GM23248 (cell line): ENCODE measurements around the gene HOXA10. TPM values are rescaled to one million over a fixed set of nuclear protein-coding genes. Genes with fewer than 3 reads are reported as not detected.

Experiments
- DNase-seq: peaks from one replicate; pipeline ENCODE4 v3.0.0-alpha.2; 2015
- H2AFZ ChIP-seq: fragments of 200-600 bp; sonication (generic); 2 replicates; pipeline ENCODE4 v1.6.1; 2016; ENCODE audit warnings: antibody characterized with exemption
- H3F3A ChIP-seq: fragments of 200-600 bp; sonication (generic); 2 replicates; pipeline ENCODE4 v1.6.1; 2016; ENCODE audit warnings: mild to moderate bottlenecking, antibody characterized with exemption, mixed run types; ENCODE audit not compliant: insufficient read depth
- H3K27ac ChIP-seq: fragments of 200-600 bp; sonication (generic); 2 replicates; pipeline ENCODE4 v1.5.1; 2016; ENCODE audit warnings: mild to moderate bottlenecking
- H3K27me3 ChIP-seq: fragments of 200-600 bp; sonication (generic); replicated peaks from 2 replicates; pipeline ENCODE4 v1.6.1; 2016; ENCODE audit warnings: mild to moderate bottlenecking; ENCODE audit not compliant: insufficient read depth
- H3K36me3 ChIP-seq: fragments of 200-600 bp; sonication (generic); 2 replicates; pipeline ENCODE4 v1.6.1; 2016; ENCODE audit warnings: low read depth, mild to moderate bottlenecking
- H3K4me1 ChIP-seq: fragments of 200-600 bp; sonication (generic); 2 replicates; pipeline ENCODE4 v1.6.1; 2016; ENCODE audit warnings: mild to moderate bottlenecking; ENCODE audit not compliant: insufficient read depth
- H3K4me2 ChIP-seq: fragments of 200-600 bp; sonication (generic); one replicate; pipeline ENCODE4 v1.6.1; 2016; ENCODE audit warnings: mild to moderate bottlenecking; ENCODE audit not compliant: unreplicated experiment
- H3K4me3 ChIP-seq: fragments of 200-600 bp; sonication (generic); 2 replicates; pipeline ENCODE4 v1.5.1; 2016; ENCODE audit warnings: mild to moderate bottlenecking
- H3K79me2 ChIP-seq: fragments of 200-600 bp; sonication (generic); 2 replicates; pipeline ENCODE4 v1.6.1; 2016; ENCODE audit warnings: mild to moderate bottlenecking; ENCODE audit not compliant: insufficient read depth
- H3K9ac ChIP-seq: fragments of 200-600 bp; sonication (generic); 2 replicates; pipeline ENCODE4 v1.6.1; 2016; ENCODE audit warnings: mild to moderate bottlenecking
- H3K9me2 ChIP-seq: fragments of 200-600 bp; sonication (generic); 2 replicates; pipeline ENCODE4 v1.6.1; 2016; ENCODE audit warnings: mixed run types, mild to moderate bottlenecking, moderate library complexity; ENCODE audit not compliant: insufficient read depth
- H3K9me3 ChIP-seq: fragments of 200-600 bp; sonication (generic); one replicate; pipeline ENCODE4 v1.6.1; 2017; ENCODE audit warnings: low read depth
- H4K20me1 ChIP-seq: fragments of 200-600 bp; sonication (generic); 2 replicates; pipeline ENCODE4 v1.6.0; 2016; ENCODE audit not compliant: insufficient read depth
- EZH2 ChIP-seq: fragments of 200-600 bp; sonication (generic); IDR thresholded peaks from 2 replicates; pipeline ENCODE4 v1.6.1; 2018; ENCODE audit warnings: antibody characterized with exemption, mild to moderate bottlenecking; ENCODE audit not compliant: insufficient read depth, poor library complexity, severe bottlenecking
- EZH2phosphoT487 ChIP-seq: fragments of 200-600 bp; sonication (generic); IDR thresholded peaks from 2 replicates; pipeline ENCODE4 v1.6.1; 2018; ENCODE audit warnings: antibody characterized with exemption, moderate library complexity, mild to moderate bottlenecking, low read depth; ENCODE audit not compliant: insufficient read depth
- WGBS, 2 experiments: methylation state at CpG; one replicate each; pipeline ENCODE4 v1.1.6; 2015 to 2017; ENCODE audit warnings: low lambda C conversion rate in 2 of 2, low coverage in 1 of 2; ENCODE audit errors: missing lambda C conversion rate in 2 of 2; 5-methylcytosine and 5-hydroxymethylcytosine counted together
- in situ Hi-C: fragments of 300-500 bp; cut with MboI; formaldehyde crosslinking; loops from 2 replicates; pipeline ENCODE4 v1.15.0; 2020
- polyA plus RNA-seq: library from polyadenylated mRNA; unstranded; fragments of >200 nt; fragmentation: Nextera tagmentation; extraction: Ambion mirVana; gene quantifications from 2 replicates; pipeline ENCODE4 v1.2.1, GENCODE V29; 2016
- total RNA-seq: library from RNA; depleted of rRNA; stranded (reverse); fragments of >200 nt; shearing (Covaris generic); gene quantifications from 2 replicates; pipeline ENCODE4 v1.2.3, GENCODE V29; 2014

Gene HOXA10
- total and polyA plus RNA-seq, 2 experiments from 2014 or later: 28.0 to 29.3 TPM

DNA sequence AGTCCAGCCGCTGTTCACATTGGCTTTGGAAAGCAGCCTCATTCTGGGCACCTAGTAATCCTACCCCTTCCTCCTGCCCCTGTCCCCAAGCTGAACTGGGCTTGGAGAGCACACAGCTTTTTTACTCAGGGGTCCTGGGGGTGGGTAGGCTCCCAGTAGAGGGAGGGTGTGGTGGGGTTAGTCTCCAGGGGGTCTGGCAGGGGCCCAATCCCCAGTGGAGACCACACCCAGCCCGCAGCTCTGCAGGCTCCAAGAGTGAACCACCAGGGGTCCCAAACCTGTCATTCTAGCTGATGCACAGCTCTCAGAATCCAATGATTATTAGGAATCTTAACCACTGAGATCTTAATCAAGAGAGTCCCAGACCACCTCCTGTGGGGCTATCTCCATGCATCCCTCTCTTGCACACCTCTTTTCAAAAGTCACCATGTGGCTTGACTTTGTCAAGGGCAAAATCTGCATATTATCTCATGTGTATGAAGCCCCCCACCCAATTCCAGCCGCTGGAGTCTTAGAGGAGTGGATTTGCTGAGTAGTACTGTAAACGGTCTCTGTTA is 8.2 kb upstream of the HOXA10 start:
- DNase-seq: no peak
- peaks cover 36% of the 10 kb centered on the region for H3K4me1 ChIP-seq

GRCh38 chr7:27181795-27182275 is 7.7 kb upstream of the HOXA10 start:
- no peaks in the 10 kb centered on the region for H3K9me2 ChIP-seq
- no peak overlapping the region for H3K4me3 ChIP-seq
- no peak overlapping the region for H2AFZ ChIP-seq
- H3K4me2 ChIP-seq: peak overlapping the region; percentile 100
- H3K27me3 ChIP-seq: no peaks in the 10 kb centered on the region
- no peaks in the 10 kb centered on the region for H4K20me1 ChIP-seq
- H3K36me3 ChIP-seq: no peaks in the 10 kb centered on the region
- DNase-seq: peak; percentile 53
- H3K4me1 ChIP-seq: peaks cover 39% of the 10 kb centered on the region
- H3F3A ChIP-seq: peaks cover 7% of the 10 kb centered on the region; the same call in 1 of the 2 replicates
- no peak overlapping the region for H3K9ac ChIP-seq
- peaks cover 69% of the 10 kb centered on the region for H3K79me2 ChIP-seq
- peak overlapping the region; percentile 30 for H3K27ac ChIP-seq
- no peaks in the 10 kb centered on the region for H3K9me3 ChIP-seq
- in situ Hi-C loops: no loop called here
- TF ChIP-seq EZH2phosphoT487: no peak
- TF ChIP-seq EZH2: no peak
- 41 to 48% methylated on average over 4 of the region's 4 CpGs for WGBS, 2 experiments

More for the DNA sequence above, 8.2 kb upstream of the HOXA10 start:
- 31 to 35% methylated on average over 4 of the region's 4 CpGs for WGBS, 2 experiments
- Histone ChIP-seq H4K20me1 (no peaks in the 10 kb centered on the region), H2AFZ (peak overlapping the region; percentile 84; the same call in 1 of the 2 replicates), H3K9me2 (no peaks in the 10 kb centered on the region), H3K9me3 (no peaks in the 10 kb centered on the region), H3K9ac (peak overlapping the region; percentile 82), H3K79me2 (peaks cover 64% of the 10 kb centered on the region), H3K27me3 (no peaks in the 10 kb centered on the region), H3F3A (peaks cover 8% of the 10 kb centered on the region; the same call in 1 of the 2 replicates), H3K27ac (peak overlapping the region; percentile 30; the same call in 1 of the 2 replicates), H3K36me3 (no peaks in the 10 kb centered on the region), H3K4me3 (peak overlapping the region; percentile 87), H3K4me2 (peak overlapping the region; percentile 100)
- TF ChIP-seq EZH2: no peak
- TF ChIP-seq EZH2phosphoT487: no peak
- in situ Hi-C loops: no loop called here

GRCh38 chr7:27180431-27181420 is 6.6 kb upstream of the HOXA10 start:
- no peaks in the 10 kb centered on the region for H3K36me3 ChIP-seq
- H3K9ac ChIP-seq: peak overlapping the region; percentile 98
- peak; percentile 49 for DNase-seq
- no peaks in the 10 kb centered on the region for H4K20me1 ChIP-seq
- peaks cover 50% of the 10 kb centered on the region for H3K4me1 ChIP-seq
- H3K4me2 ChIP-seq: peak overlapping the region; percentile 100
- no peaks in the 10 kb centered on the region for H3K9me3 ChIP-seq
- in situ Hi-C loops: no loop called here
- H3K9me2 ChIP-seq: no peaks in the 10 kb centered on the region
- WGBS, 2 experiments: 35 to 57% methylated on average over 8 to 12 of the region's 12 CpGs
- no peaks in the 10 kb centered on the region for H3F3A ChIP-seq
- H3K27me3 ChIP-seq: no peaks in the 10 kb centered on the region
- H3K4me3 ChIP-seq: peak overlapping the region; percentile 83
- H3K27ac ChIP-seq: peak overlapping the region; percentile 99
- H3K79me2 ChIP-seq: peaks cover 80% of the 10 kb centered on the region
- peak overlapping the region; percentile 83 for H2AFZ ChIP-seq
- TF ChIP-seq EZH2 (no peak), EZH2phosphoT487 (no peak)
